DOHH2 (cell line): ENCODE results near the gene CEP85L.

ENCODE experiments used
- H3F3A ChIP-seq: fragments of 200-600 bp; sonication (generic), shearing (Covaris generic); 2 replicates; pipeline ENCODE4 v1.6.0; 2016; ENCODE audit warnings: antibody characterized with exemption, mild to moderate bottlenecking; ENCODE audit not compliant: control insufficient read depth, insufficient read depth
- H3K27ac ChIP-seq: fragments of 200-600 bp; sonication (generic); 2 replicates; pipeline ENCODE4 v1.5.1; 2014; ENCODE audit warnings: low read depth, mild to moderate bottlenecking, low read length, moderate library complexity
- H3K27me3 ChIP-seq: fragments of 200-600 bp; sonication (generic); 2 replicates; pipeline ENCODE4 v1.6.1; 2014; ENCODE audit warnings: mild to moderate bottlenecking, low read length, mixed read lengths; ENCODE audit not compliant: control insufficient read depth
- H3K36me3 ChIP-seq: fragments of 200-600 bp; sonication (generic); 2 replicates; pipeline ENCODE4 v1.6.1; 2014; ENCODE audit warnings: mild to moderate bottlenecking, low read length, moderate library complexity, mixed read lengths; ENCODE audit not compliant: control insufficient read depth
- H3K4me1 ChIP-seq: fragments of 200-600 bp; sonication (generic); 2 replicates; pipeline ENCODE4 v1.6.1; 2014; ENCODE audit warnings: mild to moderate bottlenecking, low read length, mixed read lengths; ENCODE audit not compliant: control insufficient read depth
- H3K4me2 ChIP-seq: fragments of 200-600 bp; sonication (generic); 2 replicates; pipeline ENCODE4 v1.6.0; 2014; ENCODE audit warnings: mild to moderate bottlenecking, low read length, moderate library complexity
- H3K4me3 ChIP-seq: fragments of 200-600 bp; sonication (generic); 2 replicates; pipeline ENCODE4 v1.5.1; 2014; ENCODE audit warnings: mild to moderate bottlenecking, low read length, mixed read lengths
- H3K79me2 ChIP-seq: fragments of 200-600 bp; sonication (generic); 2 replicates; pipeline ENCODE4 v1.6.1; 2014; ENCODE audit warnings: mild to moderate bottlenecking, low read length, mixed read lengths; ENCODE audit not compliant: control insufficient read depth
- H3K9me2 ChIP-seq: fragments of 200-600 bp; sonication (generic); replicated peaks from 2 replicates; pipeline ENCODE4 v1.6.1; 2014; ENCODE audit warnings: mild to moderate bottlenecking, low read length, mixed read lengths; ENCODE audit not compliant: control insufficient read depth
- H3K9me3 ChIP-seq: fragments of 200-600 bp; sonication (generic); 2 replicates; pipeline ENCODE4 v1.6.1; 2014; ENCODE audit warnings: antibody characterized with exemption, low read length, mixed read lengths; ENCODE audit not compliant: control insufficient read depth, insufficient read depth
- H4K20me1 ChIP-seq: fragments of 200-600 bp; sonication (generic); 2 replicates; pipeline ENCODE4 v1.6.0; 2014; ENCODE audit warnings: low read depth, mild to moderate bottlenecking, antibody characterized with exemption, low read length, moderate library complexity; ENCODE audit not compliant: control insufficient read depth, insufficient read depth
- CTCF ChIP-seq: fragments of 200-600 bp; sonication (generic); IDR thresholded peaks from one replicate; pipeline ENCODE4 v1.5.1; 2014; ENCODE audit warnings: antibody characterized with exemption, mild to moderate bottlenecking, low read depth, low read length; ENCODE audit not compliant: poor library complexity, severe bottlenecking
- EZH2phosphoT487 ChIP-seq: fragments of 200-600 bp; sonication (generic); IDR thresholded peaks from 2 replicates; pipeline ENCODE4 v1.6.1; 2017; ENCODE audit warnings: borderline replicate concordance, mild to moderate bottlenecking, antibody characterized with exemption, low read length, moderate library complexity, mixed read lengths

Gene CEP85L

GRCh38 chr6:118548136-118548535 is 103.3 kb downstream of the CEP85L start, which contains the start of gene PLN:
Gene PLN, plus strand, starts transcription at chr6:118548296. Its CDS starts 10,626 bp downstream, at chr6:118558922.
- Histone ChIP-seq H4K20me1 (no peaks in the 10 kb centered on the region), H3K9me3 (no peaks in the 10 kb centered on the region), H3F3A (no peaks in the 10 kb centered on the region; the same call in 1 of the 2 replicates), H3K27me3 (no peaks in the 10 kb centered on the region), H3K4me3 (no peak within 1 kb of the TSS), H3K36me3 (no peaks in the 10 kb centered on the region), H3K4me2 (no peak within 1 kb of the TSS), H3K9me2 (no peaks in the 10 kb centered on the region), H3K79me2 (no peaks in the 10 kb centered on the region), H3K27ac (no peak within 1 kb of the TSS), H3K4me1 (no peaks in the 10 kb centered on the region)
- TF ChIP-seq EZH2phosphoT487 (no peak), CTCF (no peak)

GRCh38 chr6:118546880-118547218 is 104.5 kb downstream of the CEP85L start:
- no peaks in the 10 kb centered on the region for H3K9me3 ChIP-seq
- no peaks in the 10 kb centered on the region for H4K20me1 ChIP-seq
- H3K27ac ChIP-seq: no peak overlapping the region
- no peak overlapping the region for H3K4me2 ChIP-seq
- no peaks in the 10 kb centered on the region for H3K36me3 ChIP-seq
- H3K27me3 ChIP-seq: no peaks in the 10 kb centered on the region
- H3F3A ChIP-seq: no peaks in the 10 kb centered on the region; the same call in 1 of the 2 replicates
- TF ChIP-seq EZH2phosphoT487: no peak
- TF ChIP-seq CTCF: no peak
- no peaks in the 10 kb centered on the region for H3K9me2 ChIP-seq
- no peaks in the 10 kb centered on the region for H3K4me1 ChIP-seq
- no peak overlapping the region for H3K4me3 ChIP-seq
- no peaks in the 10 kb centered on the region for H3K79me2 ChIP-seq

- H3F3A ChIP-seq: no peaks in the 10 kb centered on the region
- H3K9me2 ChIP-seq: no peaks in the 10 kb centered on the region
- H3K4me1 ChIP-seq: no peaks in the 10 kb centered on the region
- no peak overlapping the region for H3K4me2 ChIP-seq
- no peaks in the 10 kb centered on the region for H3K36me3 ChIP-seq
- no peaks in the 10 kb centered on the region for H3K79me2 ChIP-seq
- no peak overlapping the region for H3K4me3 ChIP-seq
- H3K9me3 ChIP-seq: no peaks in the 10 kb centered on the region
- H3K27ac ChIP-seq: no peak overlapping the region
- no peaks in the 10 kb centered on the region for H4K20me1 ChIP-seq
- TF ChIP-seq CTCF (no peak), EZH2phosphoT487 (no peak)
- H3K27me3 ChIP-seq: no peaks in the 10 kb centered on the region
Measured at GRCh38 chr6:118546164-118546879, 105.1 kb downstream of the CEP85L start.
